ENCODE measurements around the gene FUT3.

The FUT3 gene

GRCh38 chr19:5801796-5802619 lies 49.2 kb downstream of the FUT3 start:
- DNase-seq (ENCODE audit: low spot score), result no peak

DNA sequence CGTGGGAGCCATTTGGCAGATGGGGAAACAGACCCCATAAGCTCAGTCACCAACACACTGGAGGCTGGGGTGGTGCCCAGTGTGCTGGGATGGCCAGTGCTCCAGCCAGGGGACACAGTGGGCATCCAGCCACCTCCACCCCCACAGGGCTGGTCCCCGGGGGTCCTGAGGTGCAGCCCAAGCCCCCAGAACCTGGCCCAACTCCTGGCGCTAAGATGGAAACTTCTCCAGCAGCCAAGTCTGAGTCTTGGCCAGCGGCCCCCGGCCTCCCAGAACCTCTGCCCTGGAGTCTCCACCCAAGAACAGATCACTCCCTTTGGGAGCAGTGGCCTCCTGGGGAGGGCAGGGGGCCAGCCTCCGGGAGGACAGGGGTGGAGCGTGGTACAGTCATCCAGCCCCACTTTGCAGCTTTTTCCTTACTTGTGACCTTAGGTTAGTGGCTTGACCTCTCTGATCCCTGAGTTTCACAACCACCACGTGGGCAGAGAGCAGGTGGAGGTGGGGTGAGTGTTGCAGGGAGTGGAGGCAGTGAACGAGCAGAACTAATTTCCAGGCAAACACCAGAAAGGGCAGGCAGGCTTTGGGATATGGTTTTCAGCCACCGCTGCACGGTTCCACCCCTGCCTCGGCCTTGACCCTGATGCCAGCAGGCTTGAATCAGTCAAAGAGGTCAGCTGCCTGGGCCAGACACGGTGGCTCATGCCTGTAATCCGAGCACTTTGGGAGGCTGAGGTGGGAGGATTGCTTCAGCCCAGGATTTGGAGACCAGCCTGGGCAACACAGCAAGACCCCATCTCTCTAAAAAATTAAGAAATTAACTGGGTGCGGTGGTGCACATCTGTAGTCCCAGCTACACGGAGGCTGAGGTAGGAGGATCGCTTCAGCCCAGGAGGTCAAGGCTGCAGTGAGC lies 50.6 kb downstream of the FUT3 start:
- DNase-seq (ENCODE audit: low spot score), result no peak

GRCh38 chr19:5799247-5800241 lies 51.7 kb downstream of the FUT3 start:
- no peak for DNase-seq (ENCODE audit: low spot score)

- DNase-seq (ENCODE audit: low spot score), result no peak
These were observed 53.0 kb downstream of the FUT3 start for GRCh38 chr19:5798244-5798643.

DNA sequence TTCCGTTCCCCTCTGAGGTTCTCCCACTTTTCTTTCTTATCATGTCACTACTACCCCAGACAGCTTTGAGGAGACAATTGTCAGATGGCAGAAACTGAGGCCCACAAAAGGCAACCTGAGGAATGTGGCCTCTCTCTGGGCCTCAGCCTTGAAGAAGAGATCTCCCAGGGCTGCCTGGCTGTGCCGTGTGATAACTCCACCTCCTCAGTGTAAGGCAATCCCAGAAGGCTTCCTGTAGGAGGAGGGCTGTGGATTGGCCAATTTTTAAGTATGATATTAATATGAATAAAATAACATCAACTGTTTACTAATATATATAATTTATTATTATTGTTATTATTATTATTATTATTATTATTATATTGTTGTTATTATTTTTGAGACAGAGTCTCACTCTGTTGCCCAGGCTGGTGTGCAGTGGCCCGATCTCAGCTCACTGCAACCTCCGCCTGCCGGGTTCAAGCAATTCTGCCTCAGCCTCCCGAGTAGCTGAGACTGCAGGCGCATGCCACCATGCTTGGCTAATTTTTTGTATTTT lies 55.8 kb downstream of the FUT3 start:
- DNase-seq (ENCODE audit: low spot score), result no peak

- DNase-seq (ENCODE audit: low spot score), result no peak
These were observed 58.1 kb downstream of the FUT3 start for GRCh38 chr19:5793188-5793587.

All from globus pallidus (tissue), 1 donor.